BJ (cell line): ENCODE data around the gene HRH4. TPM values are rescaled to one million over a fixed set of nuclear protein-coding genes. Genes with fewer than 3 reads are reported as not detected.

Source experiments
- CTCF ChIA-PET: fragments of 350-600 bp; formaldehyde crosslinking; extraction: SDS; loops from one replicate; lab custom pipeline; 2021; ENCODE audit warnings: antibody characterized with exemption, inconsistent platforms; lab: Yijun Ruan, JAX
- POLR2A ChIA-PET: fragments of 300-600 bp; sonication (Branson Sonifier 250); formaldehyde crosslinking; extraction: SDS; loops from one replicate; lab custom pipeline; 2021; ENCODE audit warnings: antibody characterized with exemption; lab: Charles Lee
- DNase-seq: peaks from one replicate; pipeline ENCODE4 v3.0.0-alpha.2; 2011; ENCODE audit warnings: low read depth
- H3K27me3 ChIP-seq: 2 replicates; pipeline ENCODE4 v1.6.0; 2011; ENCODE audit warnings: low read length; ENCODE audit not compliant: control insufficient read depth, insufficient read depth
- H3K36me3 ChIP-seq: 2 replicates; pipeline ENCODE4 v1.5.1; 2011; ENCODE audit warnings: low read length; ENCODE audit not compliant: control insufficient read depth, insufficient read depth
- H3K4me3 ChIP-seq: 2 replicates; pipeline ENCODE4 v1.5.1; 2011; ENCODE audit warnings: low read depth, mild to moderate bottlenecking, control low read depth, low read length
- polyA plus RNA-seq: library from polyadenylated mRNA; depleted of rRNA; stranded (reverse); fragments of >200 nt; gene quantifications from 2 replicates; pipeline ENCODE4 v1.2.3, GENCODE V29; 2011; rRNA removed
- small RNA-seq: library from RNA; depleted of rRNA; stranded (forward); fragments of <200 nt; gene quantifications from one replicate; pipeline ENCODE3, GENCODE V24; 2012; ENCODE audit warnings: low replicate concordance, low read depth; ENCODE audit not compliant: insufficient read length
- TF ChIP-seq, protein P1 (sequence below): IDR thresholded peaks from 2 replicates; pipeline ENCODE4 v1.5.1; 2011; ENCODE audit warnings: low read depth, mild to moderate bottlenecking, control low read depth, inconsistent platforms, low read length, moderate library complexity; ENCODE audit not compliant: insufficient read depth

The HRH4 gene
- polyA plus RNA-seq, 1 experiment = not detected

DNA sequence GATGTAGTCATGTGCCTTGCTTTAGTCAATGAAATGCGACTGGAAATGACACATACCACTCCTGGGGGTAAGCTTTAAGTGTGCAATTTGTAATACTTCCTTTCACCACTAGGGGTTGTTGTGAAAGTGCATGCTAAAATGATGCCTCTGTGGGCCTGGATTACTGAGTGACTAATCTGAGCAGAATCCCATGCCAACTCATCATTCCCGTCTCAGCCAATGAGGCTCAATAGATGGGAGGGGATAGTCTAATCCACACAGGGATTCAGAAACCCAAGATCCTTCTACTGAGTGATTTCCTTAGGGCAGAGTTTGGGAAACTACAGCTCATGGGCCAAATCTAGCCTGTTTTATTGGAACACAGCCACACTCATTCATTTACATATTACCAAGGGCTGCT lies 54.0 kb downstream of the HRH4 start:
- Histone ChIP-seq H3K4me3 (no peak overlapping the region), H3K36me3 (no peaks in the 10 kb centered on the region), H3K27me3 (no peaks in the 10 kb centered on the region; the same call in 1 of the 2 replicates)
- CTCF ChIA-PET = interaction anchor here (0.6 to 1.8 kb wide), 10 partner anchors 10 to 213 kb away, joined by 3 to 9 read pairs (median 4); no protein-coding TSS in a partner anchor
- DNase-seq = no peak
- TF ChIP-seq, protein P1, sequence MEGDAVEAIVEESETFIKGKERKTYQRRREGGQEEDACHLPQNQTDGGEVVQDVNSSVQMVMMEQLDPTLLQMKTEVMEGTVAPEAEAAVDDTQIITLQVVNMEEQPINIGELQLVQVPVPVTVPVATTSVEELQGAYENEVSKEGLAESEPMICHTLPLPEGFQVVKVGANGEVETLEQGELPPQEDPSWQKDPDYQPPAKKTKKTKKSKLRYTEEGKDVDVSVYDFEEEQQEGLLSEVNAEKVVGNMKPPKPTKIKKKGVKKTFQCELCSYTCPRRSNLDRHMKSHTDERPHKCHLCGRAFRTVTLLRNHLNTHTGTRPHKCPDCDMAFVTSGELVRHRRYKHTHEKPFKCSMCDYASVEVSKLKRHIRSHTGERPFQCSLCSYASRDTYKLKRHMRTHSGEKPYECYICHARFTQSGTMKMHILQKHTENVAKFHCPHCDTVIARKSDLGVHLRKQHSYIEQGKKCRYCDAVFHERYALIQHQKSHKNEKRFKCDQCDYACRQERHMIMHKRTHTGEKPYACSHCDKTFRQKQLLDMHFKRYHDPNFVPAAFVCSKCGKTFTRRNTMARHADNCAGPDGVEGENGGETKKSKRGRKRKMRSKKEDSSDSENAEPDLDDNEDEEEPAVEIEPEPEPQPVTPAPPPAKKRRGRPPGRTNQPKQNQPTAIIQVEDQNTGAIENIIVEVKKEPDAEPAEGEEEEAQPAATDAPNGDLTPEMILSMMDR = peak; percentile 50
- POLR2A ChIA-PET = no interaction called here

DNA sequence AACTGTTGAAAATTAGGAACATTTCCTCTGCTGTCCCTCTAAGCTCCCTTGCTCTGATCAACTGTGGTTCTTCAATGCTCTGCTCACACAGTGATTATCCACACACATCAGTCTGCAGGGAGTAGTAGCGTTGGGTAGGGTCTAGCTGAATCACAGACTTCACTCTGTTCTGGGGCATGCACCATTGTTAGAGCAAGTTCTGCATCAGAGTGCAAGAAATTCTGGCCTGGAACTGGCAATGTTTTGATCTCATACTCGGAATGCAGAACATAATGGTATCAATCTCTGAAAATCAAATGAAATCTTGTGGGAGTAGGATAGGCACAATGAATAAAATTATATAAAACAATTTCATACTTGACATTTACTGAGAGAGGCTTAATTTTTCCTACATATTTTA lies 55.3 kb downstream of the HRH4 start:
- TF ChIP-seq, protein P1 = no peak
- no peak for DNase-seq
- no peaks in the 10 kb centered on the region; the same call in 1 of the 2 replicates for H3K27me3 ChIP-seq
- H3K4me3 ChIP-seq = no peak overlapping the region
- H3K36me3 ChIP-seq = no peaks in the 10 kb centered on the region
- ChIA-PET POLR2A (no interaction called here), CTCF (interaction anchor here (1.5 to 1.6 kb wide), 2 partner anchors 11 to 212 kb away, joined by 4 to 6 read pairs; no protein-coding TSS in a partner anchor)

DNA sequence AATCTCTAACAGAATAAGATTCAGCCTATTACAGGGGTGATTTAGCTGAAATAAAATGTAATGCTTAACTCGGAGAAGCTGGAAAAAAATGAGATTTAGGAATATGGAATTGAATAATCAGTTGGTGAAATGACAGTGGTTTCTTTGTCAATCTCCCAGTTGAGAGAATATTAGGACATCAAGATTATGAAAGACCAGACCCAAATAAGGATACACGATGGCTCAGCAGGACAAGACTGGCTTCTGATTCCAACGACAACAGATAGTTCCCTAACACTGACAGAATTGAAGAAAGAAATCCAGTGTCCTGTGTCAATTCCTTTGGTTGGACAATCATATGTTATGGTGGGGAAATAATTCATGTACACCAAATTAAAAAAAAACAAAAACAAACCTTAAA lies 55.8 kb downstream of the HRH4 start:
- no peaks in the 10 kb centered on the region for H3K36me3 ChIP-seq
- TF ChIP-seq, protein P1 = no peak
- ChIA-PET POLR2A (no interaction called here), CTCF (interaction anchor here (1.5 kb wide), 1 partner anchor 211 kb away, joined by 4 read pairs; no protein-coding TSS in a partner anchor)
- no peak for DNase-seq
- no peak overlapping the region for H3K4me3 ChIP-seq
- no peaks in the 10 kb centered on the region; the same call in 1 of the 2 replicates for H3K27me3 ChIP-seq

DNA sequence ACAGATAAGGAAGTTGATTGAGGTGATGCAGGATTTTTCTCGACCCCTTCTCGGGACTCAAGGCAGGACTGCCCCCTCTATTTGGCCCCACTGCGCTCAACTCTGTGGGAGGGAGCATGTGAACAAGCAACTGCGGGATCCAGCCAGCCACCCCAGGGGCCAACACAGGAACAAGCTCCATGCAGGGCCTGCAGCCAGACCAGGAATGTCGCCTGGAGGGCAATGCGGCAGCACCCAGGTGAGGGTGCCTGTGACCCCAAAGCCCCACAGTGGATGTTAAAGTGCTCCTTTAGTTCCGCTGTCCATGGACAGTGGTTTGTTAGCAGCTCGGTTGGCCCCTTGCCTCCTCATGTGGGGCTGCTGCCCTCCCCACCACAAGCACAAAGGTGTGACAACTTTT lies 57.1 kb downstream of the HRH4 start:
- POLR2A ChIA-PET = no interaction called here
- no peak for DNase-seq
- peaks cover 1% of the 10 kb centered on the region; the same call in 1 of the 2 replicates for H3K27me3 ChIP-seq
- CTCF ChIA-PET = no interaction called here
- TF ChIP-seq, protein P1 = no peak
- H3K4me3 ChIP-seq = no peak overlapping the region
- H3K36me3 ChIP-seq = no peaks in the 10 kb centered on the region

DNA sequence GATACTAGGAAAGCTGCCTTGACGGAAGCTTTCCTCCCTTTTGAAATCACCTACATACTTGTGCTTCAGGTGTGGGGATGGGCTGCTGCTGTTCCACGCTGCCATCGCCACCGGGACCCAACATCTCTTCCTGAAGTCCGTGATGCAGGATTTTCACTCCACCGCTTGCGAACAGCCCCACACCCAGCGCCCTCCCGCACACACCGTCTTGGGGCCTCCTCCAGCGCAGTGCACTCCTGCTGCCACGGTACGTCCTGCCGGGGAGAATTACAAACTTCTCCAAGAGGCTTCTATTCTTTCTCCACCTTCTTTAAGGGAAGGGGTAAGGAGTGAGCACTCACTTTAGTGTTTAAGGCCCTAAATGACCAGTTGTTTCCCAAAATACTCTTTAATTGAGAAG lies 58.2 kb downstream of the HRH4 start:
- Histone ChIP-seq H3K27me3 (peaks cover 1% of the 10 kb centered on the region; the same call in 1 of the 2 replicates), H3K36me3 (no peaks in the 10 kb centered on the region), H3K4me3 (no peak overlapping the region)
- ChIA-PET CTCF (interaction anchor here (0.6 kb wide), 1 partner anchor 208 kb away, joined by 3 read pairs; no protein-coding TSS in a partner anchor), POLR2A (no interaction called here)
- TF ChIP-seq, protein P1 = no peak
- no peak for DNase-seq

Small RNA genes within 50 kb of the gene (small RNA-seq; reads per million reads assigned to genes)
- gene RF00019 = not detected

Other genes starting within 250 kb of the HRH4 start
- gene OSBPL1A, start 62.8 kb upstream of the HRH4 start, polyA plus RNA-seq = 20.1 and 30.9 TPM in 2 replicates
- gene IMPACT, start 34.0 kb upstream of the HRH4 start, polyA plus RNA-seq = 10.0 and 24.8 TPM in 2 replicates